DND-41 (cell line): ENCODE measurements around the gene CHST10.

Experiments used
- CTCF ChIP-seq: IDR thresholded peaks from 2 replicates; pipeline ENCODE4 v1.5.1; 2012; ENCODE audit warnings: borderline replicate concordance, low read length, moderate library complexity, mild to moderate bottlenecking; ENCODE audit not compliant: poor library complexity, severe bottlenecking; ENCODE audit errors: extremely low read depth
- EZH2 ChIP-seq: IDR thresholded peaks from 3 replicates; pipeline ENCODE4 v1.6.1; 2012; ENCODE audit warnings: borderline replicate concordance, low read depth, mild to moderate bottlenecking, moderate library complexity, low read length, inconsistent platforms; ENCODE audit not compliant: severe bottlenecking

DNA sequence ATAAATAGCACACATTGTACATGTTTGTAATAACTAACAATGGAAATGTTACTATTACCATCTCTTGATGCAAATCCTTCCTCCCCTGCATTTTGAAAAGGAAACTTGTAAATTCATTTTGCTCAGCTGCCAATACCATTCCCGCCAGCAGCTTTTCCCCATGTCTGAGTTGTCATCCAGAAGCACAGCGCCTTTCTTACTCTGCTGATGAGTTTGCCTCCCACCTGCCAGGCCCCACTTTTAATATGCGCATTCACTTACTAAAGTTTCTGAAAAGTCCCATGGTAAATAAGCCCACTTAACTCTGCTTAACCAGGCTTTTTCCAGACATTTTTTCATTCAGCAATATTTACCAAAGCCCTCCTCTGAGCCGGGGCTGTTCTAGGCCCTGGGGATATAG lies 3.9 kb downstream of the CHST10 start:
- no peak for TF ChIP-seq CTCF
- TF ChIP-seq EZH2 = no peak
